ENCODE measurements around the gene PLCG1.

- TF ChIP-seq CTCF (conservative IDR thresholded peaks at IDR 0.05; ENCODE audit: low read depth, low read length): no peak
- TF ChIP-seq EZH2 (IDR thresholded peaks at IDR 0.05; ENCODE audit: low read length, unreplicated experiment): no peak
- no peak for TF ChIP-seq EZH2phosphoT487 (IDR thresholded peaks at IDR 0.05; ENCODE audit: borderline replicate concordance, low read length)
These were observed 86.9 kb downstream of the PLCG1 start for GRCh38 chr20:41224281-41224680.

All from PC-3 (cell line).